Vagina (tissue), 2 donors: ENCODE results near the gene JADE2.

Source experiments
- CTCF ChIP-seq, 3 experiments: fragments of 450-650 bp in 2 of 3; fragments of 200-600 bp in 1 of 3; sonication (generic) in 1 of 3; IDR thresholded peaks; one replicate each; pipeline ENCODE4 v1.5.1; 2017 to 2019; ENCODE audit warnings: antibody characterized with exemption in 3 of 3, mild to moderate bottlenecking in 2 of 3, moderate library complexity in 2 of 3
- POLR2A ChIP-seq, 2 donors: fragments of 450-650 bp; IDR thresholded peaks; one replicate each; pipeline ENCODE4 v1.6.1; 2017; ENCODE audit warnings: antibody characterized with exemption in 2 of 2, mild to moderate bottlenecking in 2 of 2, moderate library complexity in 2 of 2
- POLR2AphosphoS5 ChIP-seq, 2 donors: sonication (generic); formaldehyde crosslinking; IDR thresholded peaks; one replicate each; pipeline ENCODE4 v1.9.0; 2017; ENCODE audit warnings: antibody characterized with exemption in 2 of 2, mild to moderate bottlenecking in 2 of 2, low read depth in 1 of 2; ENCODE audit not compliant: insufficient read depth in 1 of 2

DNA sequence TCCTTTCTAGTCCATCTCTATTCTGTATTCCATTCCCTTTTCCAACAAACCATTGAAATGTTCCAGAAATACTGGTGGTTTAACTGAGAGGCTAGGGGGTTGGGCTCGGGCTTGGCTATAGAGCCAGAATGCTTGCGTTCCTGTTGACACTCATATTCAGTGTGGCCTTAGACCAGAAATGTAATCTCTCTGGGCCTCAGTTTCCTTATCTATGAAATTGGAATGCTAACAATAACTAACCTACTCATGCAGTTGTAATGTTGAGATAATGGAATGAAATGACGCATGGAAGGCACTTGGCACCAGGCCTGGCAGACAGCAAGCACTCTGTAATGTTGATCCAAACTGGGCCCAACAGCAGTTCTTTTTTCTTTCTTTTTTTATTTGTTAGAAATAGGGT, 26.8 kb downstream of the JADE2 start:
- TF ChIP-seq POLR2A (IDR thresholded peaks at IDR 0.05), result no peak
- TF ChIP-seq CTCF (IDR thresholded peaks at IDR 0.05), result no peak
- TF ChIP-seq POLR2AphosphoS5 (IDR thresholded peaks at IDR 0.05; ENCODE audit: insufficient read depth in 1 of 2, low read depth in 1 of 2), result no peak
